Activated T-helper 1 cell treated with anti-CD3 and anti-CD28 coated beads, Interleukin-12 subunit alpha, Interleukin-12 subunit beta, Interleukin-2, Interleukin-4 antibody, amounts not matched to agents 30 ng/mL and 10 ng/mL and 1 ng/mL, durations not matched to agents 14 hours and 24 hours and 36 hours (primary cell): ENCODE measurements around the gene STOM. TPM values are rescaled to one million over a fixed set of nuclear protein-coding genes. Genes with fewer than 3 reads are reported as not detected.

Source experiments
- DNase-seq: peaks from one replicate; pipeline ENCODE4 v3.0.0; 2021; ENCODE audit warnings: low spot score
- H3K27ac Mint-ChIP-seq: one replicate; pipeline ENCODE4 v1.8.0; 2021; ENCODE audit warnings: mild to moderate bottlenecking, mixed read lengths
- H3K27me3 Mint-ChIP-seq: one replicate; pipeline ENCODE4 v1.8.0; 2022; ENCODE audit warnings: mild to moderate bottlenecking, moderate library complexity, mixed read lengths; ENCODE audit not compliant: insufficient read depth
- H3K36me3 Mint-ChIP-seq: one replicate; pipeline ENCODE4 v1.8.0; 2021; ENCODE audit warnings: low read depth, mixed read lengths
- H3K4me1 Mint-ChIP-seq: one replicate; pipeline ENCODE4 v1.8.0; 2021; ENCODE audit warnings: low read depth, mixed read lengths
- H3K4me3 Mint-ChIP-seq: one replicate; pipeline ENCODE4 v1.8.0; 2021; ENCODE audit warnings: mild to moderate bottlenecking, moderate library complexity, mixed read lengths
- H3K9me3 Mint-ChIP-seq: one replicate; pipeline ENCODE4 v1.8.0; 2021; ENCODE audit warnings: mixed read lengths
- intact Hi-C: fragments of 100-400 bp; cut with micrococcal nuclease; formaldehyde crosslinking; loops from one replicate; pipeline ENCODE4 v1.15.1; 2024
- total RNA-seq: library from RNA; stranded (reverse); gene quantifications from 2 replicates; pipeline ENCODE4 v1.2.3, GENCODE V29; 2022

Gene STOM
- total RNA-seq, 1 donor from 2014 or later, result 51.7 TPM

- intact Hi-C loops, result no loop called here
- H3K27me3 Mint-ChIP-seq, result no peaks in the 10 kb centered on the region
- H3K4me3 Mint-ChIP-seq, result no peak overlapping the region
- H3K9me3 Mint-ChIP-seq, result no peaks in the 10 kb centered on the region
- H3K36me3 Mint-ChIP-seq, result peaks cover 17% of the 10 kb centered on the region
- no peak for DNase-seq
- H3K4me1 Mint-ChIP-seq, result no peaks in the 10 kb centered on the region
- no peak overlapping the region for H3K27ac Mint-ChIP-seq
Observed at GRCh38 chr9:121331549-121331948, 38.5 kb downstream of the STOM start.

GRCh38 chr9:121328876-121329681 is 41.0 kb downstream of the STOM start:
- H3K4me1 Mint-ChIP-seq, result no peaks in the 10 kb centered on the region
- H3K9me3 Mint-ChIP-seq, result no peaks in the 10 kb centered on the region
- intact Hi-C loops, result no loop called here
- H3K27me3 Mint-ChIP-seq, result no peaks in the 10 kb centered on the region
- H3K4me3 Mint-ChIP-seq, result no peak overlapping the region
- H3K27ac Mint-ChIP-seq, result no peak overlapping the region
- peaks cover 11% of the 10 kb centered on the region for H3K36me3 Mint-ChIP-seq
- no peak for DNase-seq

GRCh38 chr9:121328476-121328875 is 41.6 kb downstream of the STOM start:
- Mint-ChIP-seq H3K27ac (no peak overlapping the region), H3K9me3 (no peaks in the 10 kb centered on the region), H3K4me1 (no peaks in the 10 kb centered on the region), H3K36me3 (peaks cover 10% of the 10 kb centered on the region), H3K4me3 (no peak overlapping the region), H3K27me3 (no peaks in the 10 kb centered on the region)
- no peak for DNase-seq
- intact Hi-C loops, result no loop called here

GRCh38 chr9:121326901-121327613 is 43.0 kb downstream of the STOM start:
- Mint-ChIP-seq H3K4me3 (no peak overlapping the region), H3K36me3 (peaks cover 10% of the 10 kb centered on the region), H3K27ac (no peak overlapping the region), H3K9me3 (no peaks in the 10 kb centered on the region), H3K27me3 (no peaks in the 10 kb centered on the region), H3K4me1 (peaks cover 11% of the 10 kb centered on the region)
- DNase-seq, result no peak
- intact Hi-C loops, result no loop called here

GRCh38 chr9:121326130-121326838 is 43.8 kb downstream of the STOM start:
- H3K9me3 Mint-ChIP-seq, result no peaks in the 10 kb centered on the region
- no peak for DNase-seq
- H3K36me3 Mint-ChIP-seq, result peaks cover 11% of the 10 kb centered on the region
- H3K4me3 Mint-ChIP-seq, result no peak overlapping the region
- intact Hi-C loops, result no loop called here
- H3K27me3 Mint-ChIP-seq, result no peaks in the 10 kb centered on the region
- H3K4me1 Mint-ChIP-seq, result peaks cover 15% of the 10 kb centered on the region
- no peak overlapping the region for H3K27ac Mint-ChIP-seq

DNA sequence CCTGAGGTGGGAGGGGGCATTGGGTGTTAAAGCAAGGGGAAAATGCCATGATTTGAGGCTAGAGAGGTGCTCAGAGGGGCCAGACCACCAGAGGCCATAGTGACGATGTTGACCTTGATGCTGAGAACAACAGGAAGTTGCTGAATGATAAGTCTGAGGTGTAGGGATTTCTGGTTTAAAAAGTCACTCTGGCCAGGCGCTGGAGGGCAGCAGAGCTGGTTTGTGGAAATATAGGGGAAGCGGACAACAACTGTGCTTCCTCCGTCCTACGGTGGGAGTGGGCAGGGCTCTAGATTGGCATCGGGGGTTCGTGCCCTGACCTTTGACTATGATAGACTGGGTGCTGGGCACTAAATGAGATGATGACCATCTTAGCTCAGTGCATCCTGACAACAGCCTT is 44.7 kb downstream of the STOM start:
- peaks cover 11% of the 10 kb centered on the region for H3K36me3 Mint-ChIP-seq
- no peak for DNase-seq
- H3K9me3 Mint-ChIP-seq, result no peaks in the 10 kb centered on the region
- peaks cover 22% of the 10 kb centered on the region for H3K4me1 Mint-ChIP-seq
- H3K27ac Mint-ChIP-seq, result no peak overlapping the region
- no peak overlapping the region for H3K4me3 Mint-ChIP-seq
- H3K27me3 Mint-ChIP-seq, result no peaks in the 10 kb centered on the region
- intact Hi-C loops, result no loop called here

GRCh38 chr9:121324755-121325154 is 45.3 kb downstream of the STOM start:
- intact Hi-C loops, result no loop called here
- Mint-ChIP-seq H3K27ac (no peak overlapping the region), H3K27me3 (no peaks in the 10 kb centered on the region), H3K9me3 (no peaks in the 10 kb centered on the region), H3K36me3 (peaks cover 10% of the 10 kb centered on the region), H3K4me1 (peaks cover 26% of the 10 kb centered on the region), H3K4me3 (no peak overlapping the region)
- no peak for DNase-seq

- Mint-ChIP-seq H3K36me3 (peaks cover 9% of the 10 kb centered on the region), H3K4me1 (peaks cover 26% of the 10 kb centered on the region), H3K27ac (no peak overlapping the region), H3K9me3 (no peaks in the 10 kb centered on the region), H3K4me3 (no peak overlapping the region), H3K27me3 (no peaks in the 10 kb centered on the region)
- no peak for DNase-seq
- intact Hi-C loops, result no loop called here
Observed at GRCh38 chr9:121324316-121324715, 45.7 kb downstream of the STOM start.

DNA sequence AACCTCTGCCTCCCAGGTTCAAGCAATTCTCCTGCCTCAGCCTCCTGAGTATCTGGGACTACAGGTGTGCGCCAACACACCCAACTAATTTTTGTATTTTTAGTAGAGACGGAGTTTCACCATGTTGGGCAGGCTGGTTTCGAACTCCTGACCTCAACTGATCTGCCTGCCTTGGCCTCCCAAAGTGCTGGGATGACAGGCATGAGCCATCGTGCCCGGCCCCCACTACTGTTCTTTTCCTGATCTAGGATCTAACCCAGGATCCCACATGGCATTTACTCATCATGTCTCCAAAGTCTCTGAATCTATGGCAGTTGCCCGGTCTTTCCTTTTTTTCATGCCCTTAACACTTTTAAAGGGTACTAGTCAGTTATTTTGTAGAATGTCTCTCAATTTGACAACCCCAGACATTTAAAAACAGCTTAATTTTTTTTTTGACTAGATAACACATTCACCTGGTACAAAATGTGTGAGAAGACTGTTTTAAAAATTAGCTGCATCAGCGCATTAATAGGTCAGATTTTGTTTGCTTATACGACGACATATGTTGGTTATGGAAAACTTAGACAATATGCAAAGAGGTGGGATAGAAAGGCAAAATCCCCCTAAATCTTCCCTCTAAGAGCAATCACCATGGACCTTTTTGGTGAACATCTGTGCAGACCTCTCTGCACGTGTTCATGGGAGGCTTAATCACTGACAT is 46.5 kb downstream of the STOM start:
- no peaks in the 10 kb centered on the region for H3K27me3 Mint-ChIP-seq
- H3K9me3 Mint-ChIP-seq, result no peaks in the 10 kb centered on the region
- no peak overlapping the region for H3K4me3 Mint-ChIP-seq
- intact Hi-C loops, result no loop called here
- DNase-seq, result no peak
- H3K4me1 Mint-ChIP-seq, result peaks cover 26% of the 10 kb centered on the region
- no peak overlapping the region for H3K27ac Mint-ChIP-seq
- H3K36me3 Mint-ChIP-seq, result peaks cover 6% of the 10 kb centered on the region

GRCh38 chr9:121322737-121323448 is 47.2 kb downstream of the STOM start:
- peaks cover 26% of the 10 kb centered on the region for H3K4me1 Mint-ChIP-seq
- no peak overlapping the region for H3K4me3 Mint-ChIP-seq
- intact Hi-C loops, result no loop called here
- no peaks in the 10 kb centered on the region for H3K9me3 Mint-ChIP-seq
- no peaks in the 10 kb centered on the region for H3K27me3 Mint-ChIP-seq
- no peak overlapping the region for H3K27ac Mint-ChIP-seq
- H3K36me3 Mint-ChIP-seq, result peaks cover 6% of the 10 kb centered on the region
- DNase-seq, result no peak

- Mint-ChIP-seq H3K27me3 (no peaks in the 10 kb centered on the region), H3K27ac (no peak overlapping the region), H3K4me1 (peaks cover 26% of the 10 kb centered on the region), H3K4me3 (no peak overlapping the region), H3K9me3 (no peaks in the 10 kb centered on the region), H3K36me3 (peaks cover 6% of the 10 kb centered on the region)
- intact Hi-C loops, result no loop called here
- DNase-seq, result no peak
Observed at GRCh38 chr9:121322037-121322736, 47.9 kb downstream of the STOM start.
